ENCODE measurements around the gene SUN1.

DNA sequence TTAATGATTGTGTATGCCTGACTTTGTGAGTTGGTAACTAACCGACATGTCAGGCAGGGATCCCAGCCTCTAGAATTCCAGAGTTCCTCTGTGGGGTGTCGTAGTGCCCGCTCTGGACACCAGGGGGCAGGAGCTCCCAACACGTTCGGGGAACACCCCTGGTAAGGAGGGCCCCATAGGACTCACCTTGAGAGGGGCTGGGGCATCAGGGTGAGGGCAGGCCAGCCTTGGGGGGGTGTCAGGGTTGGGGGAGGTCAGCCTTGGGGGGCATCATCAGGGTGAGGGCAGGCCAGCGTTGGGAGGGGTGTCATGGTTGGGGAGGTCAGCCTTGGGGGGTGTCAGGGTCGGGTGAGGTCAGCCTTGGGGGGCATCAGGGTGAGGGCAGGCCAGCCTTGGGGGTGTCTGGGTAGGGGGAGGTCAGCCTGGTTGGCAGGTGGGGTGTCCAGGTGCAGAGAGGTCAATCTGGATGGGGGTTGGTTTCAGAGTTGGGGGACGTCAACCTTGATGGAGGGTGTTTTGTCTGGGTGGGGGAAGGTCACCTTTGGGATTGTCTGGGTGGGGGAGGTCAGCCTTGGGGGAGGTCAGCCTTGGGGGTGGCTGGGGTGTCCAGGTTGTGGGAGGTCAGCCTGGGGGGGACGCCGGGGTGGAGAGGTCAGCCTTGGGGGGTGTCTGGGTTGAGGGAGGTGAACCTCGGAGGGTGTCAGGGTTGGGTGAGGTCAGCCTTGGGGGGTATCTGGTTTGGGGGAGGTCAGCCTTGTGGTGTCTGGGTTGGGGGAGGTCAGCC, 45.6 kb upstream of the SUN1 start:
- TF ChIP-seq EZH2 (IDR thresholded peaks at IDR 0.05) (no peak), ELF1 (IDR thresholded peaks at IDR 0.05; ENCODE audit: borderline replicate concordance, low read depth) (no peak), POLR2A (IDR thresholded peaks at IDR 0.05; ENCODE audit: borderline replicate concordance, extremely low read depth, insufficient read depth, insufficient read length) (no peak), SIN3A (IDR thresholded peaks at IDR 0.05; ENCODE audit: low read depth) (no peak), ZFX (IDR thresholded peaks at IDR 0.05) (no peak), CBX3 (IDR thresholded peaks at IDR 0.05; ENCODE audit: low read depth) (no peak)
- TF ChIP-seq, protein P1, sequence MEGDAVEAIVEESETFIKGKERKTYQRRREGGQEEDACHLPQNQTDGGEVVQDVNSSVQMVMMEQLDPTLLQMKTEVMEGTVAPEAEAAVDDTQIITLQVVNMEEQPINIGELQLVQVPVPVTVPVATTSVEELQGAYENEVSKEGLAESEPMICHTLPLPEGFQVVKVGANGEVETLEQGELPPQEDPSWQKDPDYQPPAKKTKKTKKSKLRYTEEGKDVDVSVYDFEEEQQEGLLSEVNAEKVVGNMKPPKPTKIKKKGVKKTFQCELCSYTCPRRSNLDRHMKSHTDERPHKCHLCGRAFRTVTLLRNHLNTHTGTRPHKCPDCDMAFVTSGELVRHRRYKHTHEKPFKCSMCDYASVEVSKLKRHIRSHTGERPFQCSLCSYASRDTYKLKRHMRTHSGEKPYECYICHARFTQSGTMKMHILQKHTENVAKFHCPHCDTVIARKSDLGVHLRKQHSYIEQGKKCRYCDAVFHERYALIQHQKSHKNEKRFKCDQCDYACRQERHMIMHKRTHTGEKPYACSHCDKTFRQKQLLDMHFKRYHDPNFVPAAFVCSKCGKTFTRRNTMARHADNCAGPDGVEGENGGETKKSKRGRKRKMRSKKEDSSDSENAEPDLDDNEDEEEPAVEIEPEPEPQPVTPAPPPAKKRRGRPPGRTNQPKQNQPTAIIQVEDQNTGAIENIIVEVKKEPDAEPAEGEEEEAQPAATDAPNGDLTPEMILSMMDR (IDR thresholded peaks at IDR 0.05 in 2 of 3, conservative IDR thresholded peaks at IDR 0.05 in 1 of 3; ENCODE audit: borderline replicate concordance in 1 of 3, insufficient read depth in 1 of 3, low read depth in 2 of 3, low read length in 2 of 3), result peak; percentile 88 to 91 (median 90)
